DOHH2 (cell line): Measurements from ENCODE around the gene AKT1S1.

Experiments used
- EZH2phosphoT487 ChIP-seq: fragments of 200-600 bp; sonication (generic); IDR thresholded peaks from 2 replicates; pipeline ENCODE4 v1.6.1; 2017; ENCODE audit warnings: borderline replicate concordance, mild to moderate bottlenecking, antibody characterized with exemption, low read length, moderate library complexity, mixed read lengths
- TF ChIP-seq, protein P1 (sequence below): fragments of 200-600 bp; sonication (generic); IDR thresholded peaks from one replicate; pipeline ENCODE4 v1.5.1; 2014; ENCODE audit warnings: antibody characterized with exemption, mild to moderate bottlenecking, low read depth, low read length; ENCODE audit not compliant: poor library complexity, severe bottlenecking

DNA sequence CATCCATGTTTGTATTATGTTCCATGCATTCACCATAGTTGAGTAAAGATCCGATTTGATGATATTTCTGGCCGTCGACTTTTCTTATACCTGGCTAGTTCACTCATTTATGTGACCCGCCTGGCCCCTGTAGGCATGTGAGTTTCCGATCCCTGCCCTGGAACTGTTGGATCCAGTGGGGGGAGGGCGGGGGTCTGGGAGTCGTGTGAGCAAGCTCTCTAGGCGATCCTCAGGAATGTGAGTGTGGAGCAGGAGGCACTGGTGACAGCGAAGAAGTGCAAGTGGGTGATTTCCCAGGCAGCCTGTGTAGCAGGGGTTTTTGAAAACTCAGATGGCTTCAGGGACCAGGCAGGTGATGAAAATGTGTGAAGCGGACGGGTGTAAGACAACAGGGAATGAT, 36.8 kb downstream of the AKT1S1 start:
- TF ChIP-seq EZH2phosphoT487: no peak
- TF ChIP-seq, protein P1, sequence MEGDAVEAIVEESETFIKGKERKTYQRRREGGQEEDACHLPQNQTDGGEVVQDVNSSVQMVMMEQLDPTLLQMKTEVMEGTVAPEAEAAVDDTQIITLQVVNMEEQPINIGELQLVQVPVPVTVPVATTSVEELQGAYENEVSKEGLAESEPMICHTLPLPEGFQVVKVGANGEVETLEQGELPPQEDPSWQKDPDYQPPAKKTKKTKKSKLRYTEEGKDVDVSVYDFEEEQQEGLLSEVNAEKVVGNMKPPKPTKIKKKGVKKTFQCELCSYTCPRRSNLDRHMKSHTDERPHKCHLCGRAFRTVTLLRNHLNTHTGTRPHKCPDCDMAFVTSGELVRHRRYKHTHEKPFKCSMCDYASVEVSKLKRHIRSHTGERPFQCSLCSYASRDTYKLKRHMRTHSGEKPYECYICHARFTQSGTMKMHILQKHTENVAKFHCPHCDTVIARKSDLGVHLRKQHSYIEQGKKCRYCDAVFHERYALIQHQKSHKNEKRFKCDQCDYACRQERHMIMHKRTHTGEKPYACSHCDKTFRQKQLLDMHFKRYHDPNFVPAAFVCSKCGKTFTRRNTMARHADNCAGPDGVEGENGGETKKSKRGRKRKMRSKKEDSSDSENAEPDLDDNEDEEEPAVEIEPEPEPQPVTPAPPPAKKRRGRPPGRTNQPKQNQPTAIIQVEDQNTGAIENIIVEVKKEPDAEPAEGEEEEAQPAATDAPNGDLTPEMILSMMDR: no peak
